GM04504 (cell line): ENCODE data around the gene RSRC1.
"Not testable (repeated sequence)": the region's sequence is repeated elsewhere in the genome, so short reads cannot be mapped to it uniquely, and the experiment has no call there.

Experiments used
- DNase-seq: peaks from one replicate; pipeline ENCODE4 v3.0.0-alpha.2; 2012; ENCODE audit warnings: low read depth

RSRC1 gene

GRCh38 chr3:158528076-158528674 is 418.3 kb downstream of the RSRC1 start:
- DNase-seq, result no peak

- DNase-seq, result no peak
These were observed 421.4 kb downstream of the RSRC1 start for GRCh38 chr3:158531334-158531733.

GRCh38 chr3:158532099-158532734 is 422.3 kb downstream of the RSRC1 start:
- DNase-seq, result peak; percentile 39

DNA sequence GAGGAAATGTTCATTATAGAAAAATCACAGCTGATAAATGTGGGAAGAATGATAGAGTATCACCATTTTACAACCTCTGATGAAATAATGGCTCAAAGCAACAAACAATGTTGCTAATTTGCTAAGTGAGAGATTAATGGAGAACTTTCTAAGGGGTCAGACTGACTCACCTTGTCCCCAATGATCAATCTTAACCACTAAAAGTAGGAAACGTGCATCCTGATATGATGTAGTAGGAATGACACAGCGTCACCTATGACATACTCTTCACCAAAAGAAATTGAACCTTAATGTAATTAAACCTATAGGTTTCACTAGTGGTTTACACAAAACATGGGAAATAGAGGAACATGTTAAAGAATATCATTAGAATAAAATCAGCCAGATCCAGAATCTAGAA is 426.0 kb downstream of the RSRC1 start:
- no peak for DNase-seq

GRCh38 chr3:158539414-158540014 is 429.6 kb downstream of the RSRC1 start:
- no peak for DNase-seq

- DNase-seq, result no peak
These were observed 430.2 kb downstream of the RSRC1 start for GRCh38 chr3:158540066-158540465.

DNA sequence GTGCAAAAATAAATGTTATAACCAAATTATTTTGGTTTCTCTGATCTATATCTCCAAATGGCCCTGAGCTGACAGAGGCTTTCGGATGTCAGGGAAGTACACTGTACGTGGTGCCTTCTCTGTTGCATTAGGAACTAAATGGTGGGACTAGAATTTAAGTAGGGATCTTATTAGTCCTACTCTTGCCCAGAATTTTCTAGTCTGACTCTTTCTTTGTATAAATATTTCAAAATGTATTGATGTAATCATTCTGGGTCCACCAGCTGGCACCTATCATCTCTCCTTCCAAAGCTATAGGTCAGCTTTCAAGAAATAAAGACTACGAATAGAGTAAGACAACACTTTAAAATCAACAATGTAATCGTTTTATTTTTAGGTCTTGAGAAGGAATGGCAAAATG is 438.8 kb downstream of the RSRC1 start:
- no peak for DNase-seq

GRCh38 chr3:158549938-158550337 is 440.0 kb downstream of the RSRC1 start:
- not testable (repeated sequence) for DNase-seq

DNA sequence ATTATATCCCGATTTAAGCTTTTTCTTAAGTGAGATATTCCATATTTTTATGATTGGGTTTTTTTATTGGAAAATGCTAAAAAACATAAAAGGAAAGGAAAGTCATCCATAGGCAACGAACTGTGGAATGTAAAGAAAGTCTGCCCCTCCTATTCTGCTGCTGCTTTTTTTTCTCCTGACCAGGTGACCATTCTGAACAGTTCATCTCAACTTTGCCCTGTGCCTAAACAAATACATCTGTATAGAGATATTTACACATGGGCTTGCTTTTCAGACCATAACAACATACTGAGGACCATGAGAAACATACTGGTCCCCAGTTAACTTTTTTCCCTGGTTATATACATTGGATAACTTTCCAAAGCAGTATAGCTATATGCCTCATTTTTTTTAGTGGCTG is 442.2 kb downstream of the RSRC1 start:
- no peak for DNase-seq

GRCh38 chr3:158559504-158559903 is 449.6 kb downstream of the RSRC1 start:
- DNase-seq, result no peak

- DNase-seq, result no peak
These were observed 451.1 kb downstream of the RSRC1 start for GRCh38 chr3:158560979-158561378.

- no peak for DNase-seq
These were observed 452.8 kb downstream of the RSRC1 start for GRCh38 chr3:158562674-158563073.

GRCh38 chr3:158563076-158563475 is 453.2 kb downstream of the RSRC1 start:
- no peak for DNase-seq

DNA sequence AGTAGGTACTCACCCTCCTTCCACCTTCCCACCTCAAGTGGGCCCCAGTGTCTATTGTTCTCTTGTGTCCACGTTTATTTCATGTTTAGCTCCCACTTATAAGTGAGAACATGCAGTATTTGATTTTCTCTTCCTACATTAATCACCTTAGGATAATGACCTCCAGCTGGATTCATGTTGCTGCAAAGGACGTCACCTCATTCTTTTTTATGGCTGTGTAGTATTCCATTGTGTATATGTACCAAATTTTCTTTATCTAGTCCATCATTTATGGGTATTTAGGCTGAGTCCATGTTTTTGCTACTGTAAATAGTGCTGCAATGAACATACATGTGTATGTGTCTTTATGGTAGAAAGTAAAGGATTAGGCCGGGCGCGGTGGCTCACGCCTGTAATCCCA is 455.2 kb downstream of the RSRC1 start:
- DNase-seq, result no peak

DNA sequence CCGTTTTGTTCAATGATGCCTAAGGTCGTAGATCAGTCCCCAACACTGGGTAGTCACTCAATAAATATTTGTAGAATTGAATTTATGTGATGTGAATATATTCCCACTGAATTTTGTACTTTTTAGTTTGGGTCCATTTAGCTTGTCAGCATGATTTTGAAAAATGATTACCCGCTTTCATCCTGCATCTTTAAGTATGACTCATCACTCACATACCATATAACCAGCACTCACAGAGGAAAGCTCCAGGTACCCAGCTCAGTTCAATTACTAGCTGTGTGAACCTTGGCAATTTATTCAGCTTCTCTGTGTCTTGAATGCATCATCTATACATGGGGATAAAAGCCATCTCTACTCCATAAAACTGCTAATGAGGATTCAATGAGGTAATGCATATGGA is 458.9 kb downstream of the RSRC1 start:
- no peak for DNase-seq

DNA sequence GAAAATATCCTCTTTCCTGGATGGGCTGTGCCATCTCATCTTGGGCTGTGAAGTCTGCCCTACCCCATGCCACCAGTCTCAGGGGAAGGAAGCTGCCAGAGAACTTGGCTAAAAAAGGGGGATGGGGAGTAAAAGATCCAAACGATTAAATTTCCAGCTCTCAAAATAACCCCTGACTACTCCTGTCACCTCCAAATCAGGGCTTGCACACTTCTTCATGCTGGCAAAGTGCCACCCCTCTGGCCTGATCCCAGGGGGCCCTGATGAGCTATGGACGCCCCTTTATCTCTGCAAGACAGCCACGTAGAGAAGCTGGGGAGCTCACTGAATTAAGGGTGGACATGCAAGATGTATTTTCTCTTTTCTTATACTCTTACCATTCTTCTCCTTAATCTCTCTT is 459.9 kb downstream of the RSRC1 start:
- DNase-seq, result no peak

DNA sequence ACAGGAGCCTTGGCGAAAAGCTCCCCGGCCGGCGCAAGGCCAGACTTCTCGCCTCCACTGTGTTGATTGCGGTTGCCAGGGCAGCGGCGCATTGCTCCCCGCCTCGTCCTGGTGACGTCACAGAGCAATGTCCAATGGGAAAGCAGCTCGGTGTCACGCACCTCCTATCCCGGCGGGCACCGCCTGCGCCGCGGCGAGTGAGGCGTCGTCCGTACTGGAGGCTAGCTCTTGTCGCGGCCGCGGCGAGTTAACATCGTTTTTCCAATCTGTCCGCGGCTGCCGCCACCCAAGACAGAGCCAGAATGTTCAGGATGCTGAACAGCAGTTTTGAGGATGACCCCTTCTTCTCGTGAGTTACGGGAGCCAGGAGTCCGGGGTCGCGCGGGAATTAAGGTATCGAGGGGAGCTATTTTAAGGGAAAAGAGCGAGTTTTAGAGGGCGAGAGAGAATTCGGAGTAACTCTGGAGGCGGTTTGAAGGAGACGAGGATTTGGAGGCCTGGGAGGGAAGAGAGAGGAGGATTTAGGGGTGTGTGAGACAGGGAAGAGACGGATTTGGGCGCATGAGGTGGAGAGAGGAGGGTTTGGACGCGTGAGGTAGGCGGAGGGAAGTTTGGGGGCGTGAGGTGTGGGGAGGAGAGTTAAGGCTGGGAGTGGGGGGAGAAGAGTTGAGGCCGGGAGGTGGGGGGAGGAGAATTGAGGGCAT is 461.3 kb downstream of the RSRC1 start, which contains the start of gene MLF1:
Gene MLF1, plus strand, starts transcription at position 196 of the 704 bp plus-strand sequence. Its CDS starts 107 bp downstream, at position 303.
- peak; percentile 88 for DNase-seq

- DNase-seq, result no peak
These were observed 462.3 kb downstream of the RSRC1 start for GRCh38 chr3:158571969-158572765.

- DNase-seq, result no peak
These were observed 462.8 kb downstream of the RSRC1 start for GRCh38 chr3:158572766-158573060.

- DNase-seq, result no peak
These were observed 463.8 kb downstream of the RSRC1 start for GRCh38 chr3:158573714-158574113.

DNA sequence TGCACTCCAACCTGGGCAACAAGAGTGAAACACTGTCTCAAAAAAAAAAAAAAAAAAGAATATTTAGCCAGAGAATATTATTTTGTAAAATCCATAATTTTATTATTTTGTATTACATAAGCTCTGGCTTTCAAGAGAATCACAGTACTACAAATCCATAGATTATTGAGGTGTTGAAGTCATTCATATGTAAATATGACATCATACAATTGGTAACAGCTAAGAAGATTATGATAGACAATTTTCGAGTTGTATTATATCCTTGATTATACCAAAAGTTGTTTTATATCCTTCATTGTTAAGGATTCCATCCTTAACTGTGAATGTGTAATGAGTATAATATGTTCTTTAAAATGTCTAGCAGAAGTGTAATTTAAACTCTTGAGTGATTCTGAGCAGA is 464.8 kb downstream of the RSRC1 start:
- DNase-seq, result no peak

GRCh38 chr3:158590223-158590622 is 480.3 kb downstream of the RSRC1 start:
- no peak for DNase-seq
